HG03442 (cell line): ENCODE data around the gene FHIT.

ENCODE experiments used
- ATAC-seq: cut with Tn5 transposase; IDR thresholded peaks from one replicate; pipeline ENCODE4 v1.9.1; 2021; ENCODE audit warnings: mild to moderate bottlenecking, moderate library complexity; ENCODE audit not compliant: unreplicated experiment

The FHIT gene

DNA sequence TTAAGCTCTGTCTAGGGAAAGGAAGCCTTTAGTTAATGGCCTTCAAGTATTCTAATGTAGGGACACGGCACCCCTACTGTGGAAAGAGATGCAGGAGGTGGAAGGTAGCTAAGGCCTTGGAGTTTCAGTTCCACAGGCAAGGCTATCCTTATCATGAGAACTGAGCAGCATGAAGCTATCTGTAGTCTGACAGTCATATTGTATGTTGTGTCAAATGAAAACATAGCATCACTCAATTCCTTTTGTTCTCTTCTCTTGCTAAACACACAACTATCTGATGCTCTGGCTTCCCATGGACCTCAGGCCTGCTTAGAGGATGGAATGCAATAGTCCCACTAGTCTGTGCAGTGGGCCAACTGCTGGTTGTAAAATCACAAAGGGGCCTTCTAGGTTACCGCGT lies 380.9 kb downstream of the FHIT start:
- no peak for ATAC-seq

- ATAC-seq: no peak
Measured at GRCh38 chr3:60867200-60867599, 384.1 kb downstream of the FHIT start.

- ATAC-seq: no peak
Measured at GRCh38 chr3:60856257-60857046, 394.8 kb downstream of the FHIT start.

GRCh38 chr3:60855250-60855649 lies 396.0 kb downstream of the FHIT start:
- ATAC-seq: no peak

DNA sequence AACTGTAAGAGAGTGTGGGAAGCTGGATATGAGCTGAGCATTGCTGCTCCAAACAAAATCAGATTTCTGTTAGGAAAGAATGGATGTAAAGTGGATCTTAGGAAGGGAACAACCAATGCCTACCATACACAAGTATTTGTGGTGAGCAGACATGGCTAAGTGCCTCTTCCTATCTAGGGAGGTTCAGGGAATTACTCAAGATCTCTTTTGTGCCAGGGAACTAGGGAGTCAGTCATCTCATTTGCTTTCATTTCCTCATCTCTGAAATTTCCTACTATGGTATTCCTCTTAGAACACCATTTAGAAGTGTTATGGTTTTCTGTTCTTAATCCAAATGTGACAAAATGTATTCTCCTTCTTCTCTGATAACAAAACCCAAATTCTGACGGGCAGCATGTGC lies 396.5 kb downstream of the FHIT start:
- no peak for ATAC-seq

DNA sequence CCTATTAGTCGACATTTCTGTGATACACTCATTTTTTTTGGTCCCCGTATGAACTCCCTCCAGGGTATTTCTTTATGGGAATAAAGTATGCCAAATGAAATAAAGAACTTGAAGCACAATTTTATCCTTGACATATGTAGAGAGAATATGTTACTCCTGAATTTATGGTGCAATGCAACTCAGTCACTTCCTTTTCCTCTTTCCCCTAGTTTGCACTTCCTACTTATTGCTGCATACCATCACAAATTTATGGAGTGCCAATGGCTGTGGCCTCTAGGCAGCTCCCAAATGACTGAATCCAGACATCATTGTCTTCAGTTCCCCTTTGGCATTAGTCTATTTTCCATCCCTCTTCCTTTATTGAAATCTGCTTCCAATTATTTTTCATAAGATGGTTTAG lies 403.5 kb downstream of the FHIT start:
- no peak for ATAC-seq

- ATAC-seq: no peak
Measured at GRCh38 chr3:60844256-60844655, 407.0 kb downstream of the FHIT start.

GRCh38 chr3:60841355-60841754 lies 409.9 kb downstream of the FHIT start:
- ATAC-seq: no peak

DNA sequence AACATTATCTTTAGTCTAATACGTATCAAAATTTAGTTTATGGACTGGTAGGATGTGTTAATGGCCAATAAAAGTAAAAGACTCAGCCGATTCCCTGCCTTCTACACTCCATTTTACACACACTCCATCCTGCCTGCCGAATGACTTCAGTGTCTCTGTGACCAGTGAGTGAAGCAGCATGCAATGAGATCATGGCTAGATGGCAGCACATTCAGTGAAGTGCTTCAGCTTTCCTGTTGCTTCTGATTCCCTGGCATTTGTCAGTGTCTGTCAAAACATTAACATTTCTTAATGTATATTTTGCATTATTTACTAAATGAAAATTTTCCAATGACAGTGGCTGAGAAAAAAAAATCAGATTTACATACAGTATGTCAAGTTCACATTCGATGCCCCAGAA lies 412.0 kb downstream of the FHIT start:
- ATAC-seq: no peak

- ATAC-seq: no peak
Measured at GRCh38 chr3:60835796-60836195, 415.5 kb downstream of the FHIT start.

DNA sequence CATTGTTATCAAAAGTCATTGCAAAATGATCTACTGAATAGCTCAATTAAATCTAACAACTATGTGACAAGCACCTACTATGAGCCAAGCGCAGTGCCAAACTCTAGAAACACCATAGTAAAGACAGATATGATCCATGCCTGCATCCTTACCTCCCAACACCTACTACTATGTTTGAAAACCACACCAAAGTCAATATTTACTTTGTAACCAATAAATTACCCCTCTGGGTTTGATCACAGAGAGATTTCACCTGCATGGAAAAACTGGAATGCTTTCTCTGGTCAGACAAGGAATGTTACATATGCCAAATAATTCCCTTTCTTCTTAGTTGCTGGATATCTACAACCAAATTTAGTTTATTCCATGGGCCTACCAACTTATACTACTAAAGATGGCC lies 422.2 kb downstream of the FHIT start:
- no peak for ATAC-seq

- no peak for ATAC-seq
Measured at GRCh38 chr3:60827666-60828065, 423.6 kb downstream of the FHIT start.

GRCh38 chr3:60826511-60826910 lies 424.7 kb downstream of the FHIT start:
- no peak for ATAC-seq

DNA sequence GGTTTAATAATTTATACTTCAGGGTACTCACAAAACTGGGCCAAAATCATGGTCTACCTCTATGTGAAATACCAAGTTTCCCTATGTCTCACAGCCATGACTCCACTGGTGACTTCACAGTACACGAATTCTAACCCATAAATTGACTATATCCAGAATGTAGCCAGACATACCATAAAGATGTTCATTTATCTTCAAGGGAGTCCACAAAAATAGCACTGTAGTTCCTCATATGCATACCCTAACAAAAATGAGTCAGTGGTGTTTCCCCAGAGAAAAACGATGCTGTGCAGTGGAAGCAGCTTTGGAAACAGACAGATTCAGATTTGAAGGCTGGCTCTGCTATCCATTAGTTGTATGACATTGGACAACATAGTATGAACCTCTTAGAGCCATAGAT lies 438.8 kb downstream of the FHIT start:
- ATAC-seq: peak; percentile 69

DNA sequence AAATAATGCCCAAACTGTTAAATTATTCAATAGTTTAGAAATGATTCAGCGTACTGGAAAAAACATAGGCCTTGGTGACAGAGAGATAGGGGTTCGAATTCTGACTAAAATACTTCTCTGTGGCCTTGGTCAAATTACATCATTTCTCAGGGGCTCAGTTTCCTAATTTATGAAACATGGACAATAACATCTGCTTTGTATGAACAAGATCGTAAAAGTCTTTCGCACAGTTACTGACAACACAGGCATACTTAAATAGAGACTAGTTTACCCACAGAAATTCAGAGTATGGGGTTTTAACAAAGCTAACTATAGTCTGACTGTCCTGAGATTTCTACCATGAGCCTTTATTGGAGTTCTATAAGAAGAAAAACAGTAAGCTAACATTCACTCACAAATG lies 440.4 kb downstream of the FHIT start:
- ATAC-seq: no peak

DNA sequence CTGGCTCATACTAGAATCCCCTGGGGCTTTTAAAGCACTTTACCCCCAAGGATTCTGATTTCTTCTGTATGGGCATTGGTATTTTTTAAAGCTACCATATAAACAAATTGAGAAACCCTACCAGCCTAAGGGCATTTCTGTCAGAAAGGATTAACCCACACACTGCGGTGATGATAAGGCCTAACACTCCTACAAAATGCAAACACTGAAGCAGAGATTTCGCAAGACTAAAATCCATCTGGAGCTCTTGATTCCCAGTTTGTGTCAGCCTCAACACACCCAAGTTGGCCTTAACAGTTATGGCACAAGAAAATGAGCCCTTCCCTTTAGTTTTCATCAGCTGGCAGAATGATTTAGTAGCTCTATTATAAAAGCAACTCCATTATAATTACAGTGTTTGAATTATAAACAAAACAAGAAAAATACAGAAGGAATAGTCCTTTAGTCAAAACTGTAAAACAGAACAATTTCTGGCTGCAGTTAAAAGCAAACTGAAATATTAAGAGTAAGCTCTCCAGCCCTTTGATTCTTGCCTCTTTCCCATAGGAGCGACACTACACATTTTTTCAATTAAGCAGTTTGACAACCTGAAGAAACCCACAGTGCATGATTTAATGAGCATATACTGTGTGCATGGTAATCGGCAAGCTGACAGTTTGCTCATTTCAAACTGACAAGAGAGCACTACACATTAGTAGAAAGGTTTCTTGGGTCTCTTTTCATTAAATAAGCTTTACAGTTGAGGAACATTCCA lies 441.2 kb downstream of the FHIT start:
- no peak for ATAC-seq

DNA sequence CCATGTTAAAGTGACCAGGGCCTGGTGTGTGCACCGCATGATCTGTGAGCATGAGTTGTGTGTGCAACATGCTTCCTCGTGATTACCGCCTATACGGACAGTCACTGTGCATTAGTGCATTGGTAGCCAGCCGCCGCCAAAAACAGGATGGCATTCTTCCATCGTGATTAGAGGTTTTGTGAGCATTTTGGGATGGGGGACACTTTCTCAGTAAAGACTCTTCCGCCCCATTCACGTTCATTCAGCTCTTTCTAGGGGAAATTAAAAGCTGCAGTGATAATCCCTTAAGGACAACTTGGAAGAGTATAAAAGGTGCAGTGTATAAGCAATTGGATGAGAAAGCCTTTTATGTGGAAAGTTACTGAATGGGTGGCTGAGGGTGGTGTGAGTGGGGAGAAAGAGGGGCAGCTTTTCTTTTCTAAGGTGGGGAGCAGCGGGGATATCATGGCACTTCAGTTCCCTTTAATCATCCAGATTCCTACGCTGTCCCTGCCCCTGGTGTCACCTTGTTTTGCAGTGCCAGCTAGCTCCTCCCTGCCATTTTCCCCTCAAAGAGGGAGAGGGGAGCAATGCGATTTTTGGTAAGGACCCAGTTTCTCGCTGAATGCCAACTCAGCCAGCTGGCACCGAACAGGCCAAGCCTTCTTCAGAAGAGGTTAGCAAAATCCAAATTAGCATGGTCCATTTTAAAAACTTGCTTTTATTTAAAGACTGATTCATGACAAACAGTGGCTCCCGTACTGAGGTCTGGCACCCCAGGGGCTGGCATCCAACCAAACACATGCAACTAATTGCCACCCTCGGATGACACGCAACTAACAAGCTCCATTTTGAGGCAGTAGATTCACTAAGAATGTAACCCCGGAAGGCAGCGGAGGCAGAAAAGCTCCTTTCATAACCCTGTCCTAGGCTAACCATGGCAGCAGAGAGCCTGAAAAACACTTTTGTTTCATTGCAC lies 447.8 kb downstream of the FHIT start:
- ATAC-seq: no peak

DNA sequence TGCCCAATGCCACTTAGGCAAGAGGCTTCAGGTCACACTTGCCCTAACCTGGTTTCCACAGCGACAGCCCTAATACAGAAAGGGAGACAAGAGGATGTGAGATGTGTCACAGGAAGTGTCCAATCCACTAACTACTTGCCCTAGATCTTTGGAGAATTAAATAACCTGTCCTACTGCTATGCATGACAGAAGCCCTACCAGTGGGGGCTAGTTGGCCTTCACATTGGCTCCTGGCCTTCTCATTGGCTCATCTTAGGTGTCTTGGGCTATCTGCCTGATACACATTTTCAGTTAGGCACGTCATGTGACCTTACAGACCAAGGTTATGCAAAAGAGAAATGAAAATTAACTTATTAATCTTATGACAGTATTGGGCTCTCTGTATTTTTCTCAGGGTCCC lies 449.9 kb downstream of the FHIT start:
- ATAC-seq: no peak

GRCh38 chr3:60798456-60798855 lies 452.8 kb downstream of the FHIT start:
- no peak for ATAC-seq

DNA sequence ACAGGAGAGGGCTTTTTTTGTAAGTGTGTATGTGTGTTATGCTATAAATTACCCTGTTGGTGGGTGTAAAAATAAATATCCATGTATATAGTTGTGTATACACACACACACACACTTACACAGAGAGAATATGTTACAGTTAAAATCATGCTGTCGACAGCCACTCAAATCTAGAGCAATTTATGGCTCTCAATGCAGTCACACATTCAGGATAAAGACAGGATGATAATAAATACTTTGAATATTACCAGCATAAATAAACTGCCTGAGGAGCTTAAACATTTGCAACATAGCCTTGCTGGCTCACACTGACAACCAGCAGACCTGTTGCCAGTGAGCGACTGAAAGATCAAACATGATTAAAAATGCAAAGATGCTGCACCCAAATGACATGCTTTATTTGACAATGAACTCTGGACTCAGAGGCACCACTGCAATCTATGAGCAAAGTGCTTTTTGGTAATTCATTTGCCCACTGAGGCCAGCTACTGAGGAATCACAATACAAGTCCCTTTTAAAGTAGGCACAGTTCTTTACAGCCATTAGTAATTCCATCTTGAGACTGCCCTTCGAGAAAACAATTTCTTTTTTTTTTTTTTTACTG lies 458.9 kb downstream of the FHIT start:
- no peak for ATAC-seq

DNA sequence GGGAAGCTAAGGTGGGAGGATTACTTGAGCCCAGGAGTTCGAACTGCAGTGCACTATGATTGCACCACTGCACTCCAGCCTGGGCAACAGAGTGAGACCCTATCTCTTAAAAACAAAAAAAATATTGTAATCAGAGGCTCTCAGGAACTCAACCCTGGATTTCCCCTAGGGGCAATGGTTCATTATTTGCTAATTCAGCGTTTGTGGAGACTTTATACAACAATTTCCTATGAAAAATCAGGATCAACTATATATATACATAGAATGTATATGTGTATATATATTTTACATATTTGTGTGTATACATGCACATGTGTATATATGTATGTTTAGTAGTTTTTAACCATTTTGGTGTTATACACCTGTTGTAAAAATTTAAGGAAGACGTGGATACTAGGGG lies 463.1 kb downstream of the FHIT start:
- no peak for ATAC-seq
